Esophagus muscularis mucosa (tissue), 3 donors: ENCODE data around the gene VCX2.

ENCODE experiments used
- CTCF ChIP-seq, 3 experiments: fragments of 200-600 bp in 2 of 3; fragments of 450-650 bp in 1 of 3; sonication (generic) in 2 of 3; IDR thresholded peaks; one replicate each; pipeline ENCODE4 v1.5.1; 2017 to 2019; ENCODE audit warnings: antibody characterized with exemption in 3 of 3, mild to moderate bottlenecking in 2 of 3, moderate library complexity in 1 of 3
- POLR2A ChIP-seq: fragments of 450-650 bp; IDR thresholded peaks from one replicate; pipeline ENCODE4 v1.6.1; 2017; ENCODE audit warnings: antibody characterized with exemption, moderate library complexity, mild to moderate bottlenecking, low read depth
- POLR2AphosphoS5 ChIP-seq, 2 donors: sonication (generic); formaldehyde crosslinking; IDR thresholded peaks; one replicate each; pipeline ENCODE4 v1.6.1; 2017; ENCODE audit warnings: antibody characterized with exemption in 2 of 2

- TF ChIP-seq POLR2AphosphoS5 (IDR thresholded peaks at IDR 0.05) = no peak
- no peak for TF ChIP-seq CTCF (IDR thresholded peaks at IDR 0.05)
- no peak for TF ChIP-seq POLR2A
These were observed 26.1 kb downstream of the VCX2 start for GRCh38 chrX:8144925-8145324.
